Measurements from ENCODE around the gene SLC7A1.

GRCh38 chr13:29579094-29579493, 16.4 kb downstream of the SLC7A1 start:
- no peak for TF ChIP-seq TARDBP (IDR thresholded peaks at IDR 0.05)
- TF ChIP-seq L3MBTL2 (conservative IDR thresholded peaks at IDR 0.05) = no peak
- TF ChIP-seq HDGF (IDR thresholded peaks at IDR 0.05; ENCODE audit: borderline replicate concordance) = no peak
- no peak for TF ChIP-seq FOXM1 (IDR thresholded peaks at IDR 0.05; ENCODE audit: borderline replicate concordance)
- no peak for TF ChIP-seq ELF4 (IDR thresholded peaks at IDR 0.05)
- TF ChIP-seq FOXA1 (IDR thresholded peaks at IDR 0.05) = no peak
- TF ChIP-seq SUZ12 (IDR thresholded peaks at IDR 0.05) = no peak
- TF ChIP-seq LEF1 (IDR thresholded peaks at IDR 0.05; ENCODE audit: borderline replicate concordance) = no peak
